G401.6 (cell line): ENCODE measurements around the gene EGLN3.

ENCODE experiments used
- FAIRE-seq: peaks from 2 replicates; lab custom pipeline; 2012; peaks lifted over from hg19 to GRCh38; lab: Jason Lieb, UNC

Gene EGLN3

GRCh38 chr14:33910435-33910834, 40.4 kb downstream of the EGLN3 start:
- no peak for FAIRE-seq

GRCh38 chr14:33909380-33910084, 41.3 kb downstream of the EGLN3 start:
- no peak for FAIRE-seq

- no peak for FAIRE-seq
Observed at GRCh38 chr14:33908540-33909223, 42.2 kb downstream of the EGLN3 start.

- no peak for FAIRE-seq
Observed at GRCh38 chr14:33906968-33907367, 43.9 kb downstream of the EGLN3 start.

GRCh38 chr14:33904609-33905008, 46.3 kb downstream of the EGLN3 start:
- FAIRE-seq, result no peak

- no peak for FAIRE-seq
Observed at GRCh38 chr14:33903369-33903768, 47.5 kb downstream of the EGLN3 start.

- no peak for FAIRE-seq
Observed at GRCh38 chr14:33902363-33902762, 48.5 kb downstream of the EGLN3 start.

- no peak for FAIRE-seq
Observed at GRCh38 chr14:33901426-33902155, 49.3 kb downstream of the EGLN3 start.

- FAIRE-seq, result no peak
Observed at GRCh38 chr14:33900706-33901105, 50.2 kb downstream of the EGLN3 start.

- FAIRE-seq, result no peak
Observed at GRCh38 chr14:33899723-33900341, 51.0 kb downstream of the EGLN3 start.

- no peak for FAIRE-seq
Observed at GRCh38 chr14:33897878-33898535, 52.9 kb downstream of the EGLN3 start.

- no peak for FAIRE-seq
Observed at GRCh38 chr14:33897382-33897781, 53.5 kb downstream of the EGLN3 start.

- no peak for FAIRE-seq
Observed at GRCh38 chr14:33894339-33894738, 56.5 kb downstream of the EGLN3 start.

GRCh38 chr14:33891700-33892099, 59.2 kb downstream of the EGLN3 start:
- no peak for FAIRE-seq

- FAIRE-seq, result no peak
Observed at GRCh38 chr14:33884916-33885315, 66.0 kb downstream of the EGLN3 start.

GRCh38 chr14:33880330-33880729, 70.5 kb downstream of the EGLN3 start:
- no peak for FAIRE-seq

- FAIRE-seq, result no peak
Observed at GRCh38 chr14:33879684-33880286, 71.1 kb downstream of the EGLN3 start.

GRCh38 chr14:33876274-33876673, 74.6 kb downstream of the EGLN3 start:
- FAIRE-seq, result no peak
